Ammon's horn (tissue), 1 donor: Measurements from ENCODE around the gene CDHR2.
"Not testable (repeated sequence)": the region's sequence is repeated elsewhere in the genome, so short reads cannot be mapped to it uniquely, and the experiment has no call there.

Experiments
- DNase-seq: peaks from one replicate; pipeline ENCODE4 v3.0.0-alpha.2; 2016; ENCODE audit warnings: low spot score

The CDHR2 gene

DNA sequence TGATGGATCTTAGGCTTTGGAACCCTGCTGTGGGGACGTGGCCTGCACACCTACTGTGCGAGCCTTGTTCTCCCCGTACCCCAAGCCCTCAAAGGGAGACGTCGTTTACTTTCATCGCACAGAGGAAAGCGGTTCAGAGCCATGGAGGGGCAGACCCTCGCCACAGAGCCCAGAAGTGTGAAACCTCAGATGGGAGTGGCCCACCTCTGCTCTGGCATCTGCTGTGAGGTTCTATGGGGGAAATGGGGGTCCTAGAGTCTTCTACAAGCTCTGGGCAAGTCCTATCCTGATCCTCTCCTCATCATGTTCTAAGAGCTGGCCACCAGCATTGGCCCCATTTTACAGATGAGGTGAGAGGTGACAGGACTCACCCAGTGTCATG, 8.2 kb upstream of the CDHR2 start:
- DNase-seq, result no peak

DNA sequence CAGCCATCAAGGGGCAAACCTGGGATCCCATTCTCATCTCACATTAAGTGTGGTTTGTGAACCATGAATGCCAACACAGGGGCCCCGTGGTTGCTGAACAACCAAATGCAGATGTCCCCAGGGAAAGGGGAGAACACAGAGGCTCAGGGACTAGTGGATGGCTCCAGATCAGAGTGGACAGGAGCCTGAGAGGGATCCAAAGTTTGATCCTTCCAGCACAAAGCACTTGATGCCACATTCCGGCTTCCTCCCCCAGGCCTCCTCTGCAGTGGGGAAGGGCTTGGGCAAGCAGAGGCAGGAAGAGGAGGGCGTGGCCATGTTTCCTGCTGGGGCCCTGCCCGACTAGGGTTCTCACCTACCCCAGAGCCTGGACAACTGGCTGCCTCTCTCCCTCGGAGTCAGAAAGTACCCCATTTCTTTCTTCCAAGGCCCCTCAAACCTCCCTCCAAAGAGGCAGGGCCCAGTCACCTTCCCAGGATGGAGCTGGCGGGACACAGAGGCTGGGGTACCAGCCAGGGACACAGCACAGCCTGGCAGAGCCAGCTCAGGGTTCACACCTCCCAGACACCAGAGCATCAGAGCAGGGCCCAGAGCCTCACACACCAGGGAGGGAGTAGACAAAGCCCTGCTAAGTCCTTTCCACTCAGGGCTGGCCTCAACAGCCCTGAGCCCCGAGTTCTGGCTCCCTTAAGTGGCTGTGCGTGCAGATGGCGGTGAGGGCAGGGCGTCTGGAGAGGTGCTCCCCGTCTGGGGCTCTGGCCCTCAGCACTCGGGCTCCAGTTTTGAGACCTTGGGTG, 7.6 kb upstream of the CDHR2 start:
- DNase-seq, result no peak

DNA sequence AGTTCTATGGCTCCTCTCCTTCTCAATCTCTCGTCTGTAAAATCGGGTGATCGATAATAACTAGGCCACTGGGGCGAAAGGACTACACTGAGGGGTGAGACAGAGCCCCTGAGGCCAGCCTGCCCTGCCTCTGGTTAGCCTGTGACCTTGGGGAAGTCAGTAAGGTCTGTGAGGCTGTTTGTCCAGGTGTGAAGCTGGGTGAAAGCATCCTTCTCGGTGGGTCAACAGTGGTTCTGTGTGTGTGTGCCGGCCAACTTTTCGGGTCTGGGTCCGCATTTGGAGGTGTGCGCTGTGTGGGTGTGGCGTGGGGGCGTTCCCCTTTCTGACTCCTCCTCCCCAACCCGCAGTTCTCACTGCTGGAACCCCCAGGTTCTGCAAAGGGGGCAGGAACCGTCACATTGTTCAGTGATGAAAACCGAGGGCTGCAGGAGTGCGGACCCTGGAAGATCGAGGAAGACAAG, 7.0 kb upstream of the CDHR2 start:
- DNase-seq, result no peak

DNA sequence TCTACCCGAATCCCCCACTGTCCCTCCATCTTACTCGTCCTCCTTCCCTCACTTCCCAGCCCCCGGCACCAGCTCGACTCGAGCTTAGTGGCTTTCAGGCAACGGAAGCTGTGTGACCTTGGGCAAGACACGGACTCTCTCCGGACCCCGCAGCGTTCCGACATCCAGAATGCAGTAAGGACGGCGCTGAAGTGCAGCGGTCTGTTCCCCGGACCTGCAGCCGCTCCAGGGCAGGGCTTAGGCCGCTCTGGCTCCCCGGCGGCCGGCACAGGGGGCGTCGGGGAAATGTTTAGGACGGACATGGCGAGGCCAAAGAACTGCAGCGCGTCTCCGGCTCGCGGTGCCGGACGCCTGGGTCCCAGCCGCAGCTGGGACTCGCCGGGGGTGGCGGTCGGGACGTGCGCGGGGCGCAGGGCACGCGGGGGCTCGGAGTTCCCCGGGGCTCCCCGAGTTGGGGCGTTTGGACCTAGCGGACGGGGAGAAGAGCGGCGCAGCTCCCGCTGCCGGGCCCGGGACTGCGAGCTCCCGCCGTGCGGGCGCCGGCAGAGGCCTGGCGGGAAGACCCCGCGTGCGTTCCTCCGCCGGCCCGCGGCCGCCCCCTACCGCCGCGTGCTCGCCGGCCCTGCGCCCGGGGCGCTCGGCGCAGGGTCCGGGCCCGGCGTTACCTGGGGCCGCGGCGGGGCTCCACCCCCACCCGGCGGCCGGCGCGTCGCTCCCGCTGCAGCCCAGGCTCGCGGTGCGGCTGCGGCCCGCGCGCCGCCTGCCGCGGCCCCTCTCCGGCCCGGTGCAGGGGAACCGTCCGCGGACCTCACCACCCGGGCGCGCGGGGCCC, 6.3 kb upstream of the CDHR2 start:
- DNase-seq, result no peak

DNA sequence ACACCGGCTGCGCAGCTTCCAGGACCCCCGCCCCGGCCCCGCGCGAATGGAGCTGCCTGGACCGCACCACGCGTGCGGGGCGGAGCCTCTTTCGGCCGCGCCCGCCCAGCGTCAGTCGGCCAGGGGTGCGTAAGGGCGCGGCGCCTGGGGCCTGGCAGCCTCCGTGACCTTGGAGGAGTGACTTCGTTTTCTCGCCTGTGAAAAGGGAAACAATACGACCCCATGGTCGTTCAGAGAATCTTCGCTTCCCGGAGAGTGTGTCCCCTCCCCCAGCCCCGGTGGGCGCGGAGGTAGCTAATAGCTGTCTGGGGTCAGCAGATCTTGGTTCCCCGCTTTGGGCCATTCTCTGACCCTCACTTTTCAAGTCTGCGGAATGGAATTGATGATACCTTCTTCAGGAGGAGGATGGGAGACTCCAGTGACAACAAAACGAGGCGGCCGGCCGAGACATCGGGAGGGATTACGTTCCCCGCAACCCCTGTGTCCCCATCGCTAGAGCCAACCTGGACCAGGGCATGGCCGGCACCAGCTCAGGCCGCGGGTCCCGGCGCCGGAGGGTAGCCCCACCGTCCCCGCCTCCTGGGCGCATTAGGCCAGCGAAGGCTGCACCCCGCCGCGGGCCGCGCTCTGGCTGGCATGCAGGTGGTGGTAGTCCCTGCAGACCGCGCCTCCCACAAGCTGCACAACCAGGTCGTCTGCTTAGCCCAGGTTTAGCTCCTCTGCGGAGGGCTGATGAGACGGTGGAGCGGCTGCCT, 5.5 kb upstream of the CDHR2 start:
- DNase-seq, result peak; percentile 77

DNA sequence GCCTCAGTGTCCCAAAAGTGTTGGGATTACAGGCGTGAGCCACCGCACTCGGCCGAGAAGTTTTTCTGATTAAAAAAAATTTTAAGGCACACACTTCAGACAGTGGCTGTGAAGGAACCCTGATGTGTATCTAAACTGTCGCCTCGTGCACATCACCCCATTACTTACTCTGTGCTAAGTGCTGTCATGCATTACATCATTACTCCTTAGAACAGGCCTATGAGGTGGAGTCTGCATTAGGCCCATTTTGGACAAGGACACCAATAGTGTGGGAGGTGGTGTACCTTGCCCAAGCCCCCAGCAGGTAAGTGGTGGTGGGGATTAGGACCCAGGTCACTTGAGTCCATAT, 3.8 kb upstream of the CDHR2 start:
- DNase-seq, result no peak

DNA sequence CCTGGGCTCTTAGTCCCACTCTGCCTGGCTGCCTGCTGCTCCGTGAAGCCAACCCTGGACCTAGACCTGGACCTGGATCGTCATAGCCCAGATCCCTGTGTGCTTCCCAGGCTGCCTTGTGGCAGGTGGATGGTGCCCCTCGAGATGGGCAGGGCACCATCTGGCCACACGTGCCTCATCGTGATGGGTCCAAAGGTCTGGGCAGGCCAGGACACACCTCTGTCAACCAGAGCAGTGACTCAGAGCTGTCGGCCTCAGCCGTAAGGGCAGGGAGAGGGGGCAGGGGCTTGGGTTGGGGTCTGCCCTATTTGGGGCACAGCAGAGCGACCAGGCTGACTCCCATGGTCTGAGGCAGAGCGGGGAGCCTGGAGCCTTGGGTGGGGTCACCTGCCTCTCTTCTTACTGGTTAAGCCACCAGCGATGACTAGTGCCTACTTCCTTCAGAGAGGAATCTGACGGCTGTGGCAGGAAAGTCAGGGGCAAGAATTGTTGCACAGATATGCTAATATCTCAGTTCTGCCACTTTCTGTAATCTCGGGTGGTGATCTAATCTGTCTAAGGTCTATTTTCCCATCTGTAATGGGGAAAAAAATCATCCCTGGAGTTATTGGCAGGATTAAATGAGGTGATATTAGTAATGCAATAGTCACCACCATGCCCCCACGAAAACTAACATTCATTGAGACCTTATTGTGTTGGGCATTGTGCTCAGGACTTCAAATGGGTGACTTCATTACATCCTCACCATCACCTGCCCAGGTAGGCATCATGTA, 3.2 kb upstream of the CDHR2 start:
- no peak for DNase-seq

DNA sequence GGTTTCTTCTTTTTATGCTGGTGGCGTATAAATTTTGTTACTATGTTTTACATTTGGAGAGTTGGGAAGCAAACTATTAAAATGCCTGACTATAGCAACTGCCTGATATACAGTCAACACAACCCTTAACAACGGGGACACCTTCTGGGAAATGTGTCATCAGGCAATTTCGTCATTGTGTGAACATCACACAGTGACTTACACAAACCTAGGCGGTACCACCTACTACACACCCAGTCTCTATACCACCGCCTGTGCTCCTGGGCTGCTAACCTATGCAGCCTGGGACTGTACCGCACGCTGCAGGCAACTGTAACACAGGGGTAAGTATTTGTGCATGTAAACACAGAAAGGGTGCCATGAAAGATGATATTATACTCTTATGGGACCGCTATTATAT, 1.3 kb upstream of the CDHR2 start:
- no peak for DNase-seq

DNA sequence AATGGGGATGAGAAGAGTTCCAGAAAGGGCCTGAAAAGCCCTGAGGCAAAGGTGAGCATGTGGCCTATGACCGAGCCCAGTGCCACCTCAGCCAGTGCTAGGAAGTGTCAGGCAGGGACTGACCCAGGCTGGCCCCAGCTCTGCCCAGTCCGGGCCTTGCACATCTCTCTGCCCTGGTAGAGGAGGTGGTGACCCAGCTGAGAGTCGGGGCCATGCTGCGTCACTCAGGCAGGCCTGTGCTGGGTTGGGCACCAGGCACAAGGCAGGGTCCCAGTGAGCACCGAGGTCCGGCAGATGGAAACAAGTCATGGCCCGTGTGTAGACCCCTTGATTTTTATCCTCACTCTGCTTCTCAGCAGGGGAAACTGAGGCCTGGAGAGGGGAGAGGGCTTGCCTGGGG, 729 bp downstream of the CDHR2 start:
- no peak for DNase-seq

DNA sequence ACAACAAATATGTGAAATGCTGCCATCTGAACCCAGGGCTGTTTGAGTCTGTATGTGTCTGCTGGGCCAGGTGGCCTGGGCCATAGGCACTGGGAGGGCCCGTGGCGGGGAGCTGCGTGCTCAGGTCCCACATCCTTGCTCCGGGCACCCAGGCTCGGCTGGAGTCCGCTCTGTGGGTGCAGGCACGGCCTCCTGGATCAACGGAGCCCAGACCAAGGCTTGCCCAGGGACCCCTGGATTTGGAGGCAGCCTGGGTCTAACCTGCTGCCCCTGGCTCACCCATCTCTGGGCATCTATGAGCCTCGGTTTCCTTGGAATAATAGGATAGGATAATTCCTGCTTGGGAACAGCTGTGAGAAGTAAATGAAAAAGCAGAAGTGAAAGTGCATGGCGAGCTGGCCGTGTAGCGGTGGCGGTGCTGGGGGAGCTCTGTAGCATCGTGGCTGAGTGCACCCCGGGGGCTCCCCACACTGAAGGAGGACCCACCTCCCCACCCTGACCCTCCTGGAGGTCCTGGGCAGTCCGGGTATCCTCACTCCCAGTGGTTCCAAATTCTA, 1.2 kb downstream of the CDHR2 start:
- no peak for DNase-seq

DNA sequence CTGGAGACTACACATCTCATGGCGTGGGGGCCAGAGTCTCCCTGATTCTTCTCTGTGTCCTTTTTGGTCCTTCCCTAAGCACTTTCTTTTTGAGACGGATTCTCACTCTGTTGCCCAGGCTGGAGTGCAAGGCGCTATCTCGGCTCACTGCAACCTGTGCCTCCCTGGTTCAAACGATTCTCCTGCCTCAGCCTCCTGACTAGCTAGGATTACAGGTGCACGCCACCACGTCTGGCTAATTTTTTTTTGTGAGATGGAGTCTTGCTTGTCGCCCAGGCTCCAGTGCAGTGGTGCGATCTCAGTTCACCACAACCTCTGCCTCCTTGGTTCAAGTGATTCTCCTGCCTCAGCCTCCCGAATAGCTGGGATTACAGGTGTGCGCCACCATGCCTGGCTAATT, 1.8 kb downstream of the CDHR2 start:
- not testable (repeated sequence) for DNase-seq

DNA sequence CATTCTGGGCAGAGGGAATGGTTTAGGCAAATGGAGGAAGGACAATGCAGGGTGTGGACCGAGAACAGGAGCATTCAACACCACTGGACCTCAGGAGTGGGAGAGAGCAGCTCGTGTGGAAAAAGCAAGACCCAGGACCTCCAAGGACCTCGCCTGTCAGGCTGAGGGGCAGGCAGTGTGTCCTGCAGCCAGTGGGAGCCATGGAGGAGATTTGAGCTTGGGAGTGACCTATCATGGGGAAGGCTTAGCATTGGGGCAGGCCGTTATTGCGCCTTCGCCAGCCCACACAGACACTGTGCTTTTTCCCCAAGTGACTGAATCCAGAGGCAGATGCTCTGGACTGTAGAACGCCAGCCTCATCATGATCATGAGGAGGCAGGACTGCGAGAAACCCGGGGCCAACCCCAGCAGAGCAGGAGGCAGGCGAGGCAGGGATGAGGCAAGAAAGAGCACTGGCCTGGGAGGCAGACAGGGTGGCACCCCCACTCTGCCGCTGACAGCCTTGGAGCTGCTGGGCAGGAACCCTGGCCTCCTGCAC, 3.3 kb downstream of the CDHR2 start:
- DNase-seq, result no peak

DNA sequence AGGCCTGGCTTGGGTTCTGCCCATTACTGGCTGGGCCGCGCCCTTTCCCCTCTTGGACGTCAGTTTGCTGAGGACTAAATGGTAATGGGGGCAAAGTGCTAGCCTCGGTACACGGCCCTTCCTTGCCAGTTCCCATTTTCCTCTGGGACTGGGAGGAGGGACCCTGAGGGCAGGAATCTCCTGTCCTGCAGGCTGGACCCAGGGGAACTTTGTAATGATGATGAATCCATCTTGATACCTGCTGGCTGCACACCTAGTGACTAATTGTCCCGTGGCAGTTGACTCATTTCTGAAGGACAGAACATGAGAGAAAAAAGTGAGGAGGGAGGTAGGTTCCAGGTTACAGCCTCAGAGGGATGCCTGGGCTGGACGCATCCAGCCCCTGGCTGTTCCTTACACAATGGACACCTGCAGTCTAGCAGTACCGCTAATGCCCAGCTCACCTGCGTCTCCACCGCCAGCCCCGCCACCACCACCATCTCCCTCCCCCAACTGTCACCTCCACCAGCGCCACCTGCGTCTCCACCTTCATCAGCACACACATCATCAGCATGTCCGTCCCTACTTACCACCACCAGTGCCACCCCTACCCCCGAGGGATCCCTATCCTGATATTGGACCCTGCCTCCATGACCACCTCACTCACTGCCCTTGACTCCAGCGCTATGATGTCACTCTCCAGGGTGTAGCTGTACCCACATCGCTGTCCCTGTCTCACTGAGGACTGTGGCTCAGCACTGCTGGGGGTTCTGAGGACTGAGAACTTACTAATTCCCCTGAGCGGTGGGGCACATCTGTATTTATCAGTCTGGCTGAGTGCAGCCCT, 4.3 kb downstream of the CDHR2 start:
- DNase-seq, result no peak

DNA sequence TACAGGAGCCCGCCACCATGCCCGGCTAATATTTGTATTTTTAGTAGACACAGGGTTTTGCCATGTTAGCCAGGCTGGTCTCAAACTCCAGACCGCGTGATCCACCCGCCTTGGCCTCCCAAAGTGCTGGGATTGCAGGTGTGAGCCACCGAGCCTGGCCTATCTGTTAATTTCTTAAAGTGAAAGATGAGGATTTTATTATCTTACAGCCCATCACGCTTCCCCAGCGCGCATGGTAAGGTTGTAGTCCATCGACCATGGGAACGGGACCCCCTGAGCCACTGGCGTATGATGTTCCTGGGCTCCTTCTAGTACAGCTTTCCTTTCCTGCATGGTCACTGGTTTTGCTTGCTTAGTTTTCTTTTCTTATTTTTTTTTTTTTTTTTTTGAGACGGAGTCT, 8.7 kb downstream of the CDHR2 start:
- no peak for DNase-seq

DNA sequence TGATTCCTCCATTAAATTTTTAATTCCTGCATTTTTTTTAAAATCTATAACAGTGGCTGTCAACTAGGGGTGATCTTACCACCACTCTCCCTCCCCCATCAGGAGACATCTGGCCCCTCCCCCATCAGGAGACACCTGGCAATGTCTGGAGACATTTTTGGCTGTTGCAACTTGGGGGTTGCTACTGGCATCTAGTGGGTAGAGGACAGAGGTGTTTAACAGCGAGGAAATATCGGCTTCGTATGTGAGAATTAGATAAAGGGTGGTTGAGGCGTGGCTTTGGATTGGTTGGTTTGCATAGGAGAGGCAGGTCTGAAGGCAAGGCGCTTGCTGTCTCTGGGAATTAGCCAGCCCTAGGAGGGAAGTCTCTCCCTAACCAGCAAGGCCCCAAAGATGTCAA, 10.5 kb downstream of the CDHR2 start:
- no peak for DNase-seq

DNA sequence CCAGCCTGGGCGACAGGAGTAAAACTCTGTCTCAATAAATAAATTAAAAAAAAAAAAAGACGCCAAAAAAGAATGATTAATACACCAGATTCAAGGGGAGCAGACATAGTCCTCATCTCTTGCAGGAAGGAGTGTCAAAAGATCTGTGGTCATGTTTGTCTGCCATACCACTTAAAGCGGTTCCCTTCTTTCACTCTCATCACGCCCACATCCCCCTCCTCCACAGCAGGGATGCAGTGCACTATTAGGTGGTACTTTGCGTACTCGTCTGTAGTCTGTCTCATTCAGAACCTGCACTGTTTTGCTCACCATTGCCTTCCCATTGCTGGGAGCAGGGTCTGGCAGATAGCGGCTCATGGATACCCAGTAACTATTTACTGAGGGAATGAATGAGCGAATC, 11.2 kb downstream of the CDHR2 start:
- DNase-seq, result no peak

DNA sequence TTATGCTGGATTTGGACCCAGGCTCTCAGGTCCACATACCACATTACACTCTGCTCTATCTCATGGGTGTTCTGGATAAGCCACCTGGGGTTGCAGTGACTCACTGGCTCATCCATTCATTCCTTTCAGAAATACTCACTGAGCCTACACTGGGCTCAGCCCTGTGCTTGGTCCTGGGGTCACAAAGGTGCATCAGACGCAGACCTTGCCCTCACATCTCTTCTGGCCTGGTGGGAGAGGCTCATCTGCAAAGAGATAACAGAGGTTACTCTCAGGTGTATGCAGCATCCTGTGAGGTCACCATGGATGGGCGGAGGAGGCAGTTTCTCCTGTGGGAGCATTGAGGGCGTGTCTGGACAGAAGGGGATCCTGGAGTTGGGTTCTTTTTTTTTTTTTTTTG, 12.1 kb downstream of the CDHR2 start:
- no peak for DNase-seq

DNA sequence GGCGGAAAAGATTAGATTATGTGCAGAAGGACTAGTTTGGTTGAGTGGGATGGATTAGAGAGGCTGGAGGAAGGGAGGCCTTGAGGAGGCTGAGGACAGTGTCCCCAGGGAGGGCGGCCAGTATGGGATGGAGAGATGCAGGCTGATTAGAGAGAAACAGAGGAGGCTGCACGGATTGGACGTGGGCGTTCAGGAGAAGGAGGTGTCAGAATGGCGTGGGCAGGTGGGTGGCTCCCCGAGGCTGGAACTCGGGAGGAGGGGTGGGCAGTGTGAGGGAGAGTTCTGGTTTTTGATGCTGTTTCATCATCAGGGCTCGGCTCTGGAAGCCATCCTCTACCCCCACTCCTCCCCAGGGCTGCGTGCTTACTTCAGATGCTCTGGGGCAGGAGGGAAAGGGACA, 13.0 kb downstream of the CDHR2 start:
- no peak for DNase-seq

DNA sequence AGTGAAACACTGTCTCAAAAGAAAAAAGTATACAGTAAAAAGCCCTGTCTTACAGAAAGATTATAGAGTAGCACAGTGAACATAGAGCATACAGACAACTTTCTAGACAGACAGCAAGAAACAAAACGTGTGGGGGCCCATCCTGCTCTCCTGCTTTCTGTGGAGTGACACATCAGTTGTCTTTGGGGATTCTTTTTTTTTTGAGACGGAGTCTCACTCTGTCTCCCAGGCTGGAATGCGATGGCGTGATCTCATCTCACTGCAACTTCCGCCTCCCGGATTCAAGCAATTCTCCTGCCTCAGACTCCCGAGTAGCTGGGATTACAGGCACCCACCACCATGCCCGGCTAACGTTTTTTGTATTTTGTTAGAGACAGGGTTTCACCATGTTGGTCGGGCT, 14.9 kb downstream of the CDHR2 start:
- no peak for DNase-seq

DNA sequence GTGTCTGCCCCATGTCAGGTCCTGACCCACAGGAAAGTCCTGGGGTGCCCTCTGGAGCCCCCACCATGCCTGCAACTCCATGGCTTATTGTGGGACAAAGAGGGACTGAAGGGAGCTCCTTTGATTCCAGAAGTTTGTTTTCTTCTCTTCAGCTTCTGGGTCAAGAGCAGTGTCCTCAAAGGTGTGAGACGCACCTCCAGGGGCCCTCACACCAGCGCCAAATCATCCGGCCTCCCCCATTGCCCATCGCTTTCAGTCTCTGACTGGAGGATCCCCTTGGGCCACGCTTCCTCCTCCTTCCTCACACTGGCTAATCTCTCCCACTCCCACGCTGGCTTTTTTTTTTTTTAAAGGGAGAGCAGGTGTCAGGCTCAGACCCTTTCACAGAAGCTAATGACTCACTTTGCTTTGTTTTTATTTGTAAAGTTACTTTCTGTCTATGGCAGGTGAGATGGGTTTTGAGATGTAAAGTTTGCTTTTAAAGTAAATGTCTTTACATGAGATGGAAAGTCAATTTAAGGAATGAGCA, 16.7 kb downstream of the CDHR2 start:
- no peak for DNase-seq
